GM19099 (cell line): ENCODE data around the gene THBS1.

Experiments
- POLR2A ChIP-seq: IDR thresholded peaks from 3 replicates; pipeline ENCODE4 v1.6.1; 2011; ENCODE audit warnings: low read depth; ENCODE audit not compliant: insufficient read length; ENCODE audit errors: extremely low read depth

Gene THBS1

GRCh38 chr15:39584662-39585388 lies 3.9 kb downstream of the THBS1 start:
- no peak for TF ChIP-seq POLR2A

- no peak for TF ChIP-seq POLR2A
Observed at GRCh38 chr15:39585389-39585841, 4.5 kb downstream of the THBS1 start.

- no peak for TF ChIP-seq POLR2A
Observed at GRCh38 chr15:39585871-39586301, 5.0 kb downstream of the THBS1 start.

GRCh38 chr15:39586387-39587095 lies 5.7 kb downstream of the THBS1 start:
- no peak for TF ChIP-seq POLR2A

GRCh38 chr15:39587096-39587721 lies 6.3 kb downstream of the THBS1 start:
- TF ChIP-seq POLR2A, result no peak

- no peak for TF ChIP-seq POLR2A
Observed at GRCh38 chr15:39587731-39588530, 7.1 kb downstream of the THBS1 start.

GRCh38 chr15:39588531-39589192 lies 7.8 kb downstream of the THBS1 start:
- no peak for TF ChIP-seq POLR2A

- no peak for TF ChIP-seq POLR2A
Observed at GRCh38 chr15:39589193-39589814, 8.4 kb downstream of the THBS1 start.

GRCh38 chr15:39589815-39590644 lies 9.2 kb downstream of the THBS1 start:
- no peak for TF ChIP-seq POLR2A

GRCh38 chr15:39591141-39591895 lies 10.4 kb downstream of the THBS1 start:
- no peak for TF ChIP-seq POLR2A

- no peak for TF ChIP-seq POLR2A
Observed at GRCh38 chr15:39591896-39592315, 11.0 kb downstream of the THBS1 start.

GRCh38 chr15:39592500-39592899 lies 11.6 kb downstream of the THBS1 start:
- TF ChIP-seq POLR2A, result no peak
